ENCODE measurements around the gene TEX54. TPM values are rescaled to one million over a fixed set of nuclear protein-coding genes. Genes with fewer than 3 reads are reported as not detected.

The TEX54 gene
- total RNA-seq, 1 donor from 2014 or later: not detected

- H3K4me1 ChIP-seq: peaks cover 57% of the 10 kb centered on the region
- H3K27ac ChIP-seq: no peak overlapping the region
- H3K27me3 ChIP-seq (ENCODE audit: low read depth): no peaks in the 10 kb centered on the region
- H3K4me3 ChIP-seq: no peak overlapping the region
- peaks cover 58% of the 10 kb centered on the region for H3K36me3 ChIP-seq
- ATAC-seq (no peak), DNase-seq (no peak)
- no peaks in the 10 kb centered on the region for H3K9me3 ChIP-seq
- intact Hi-C loops (cut with DNase I): no loop called here
- TF ChIP-seq CTCF (IDR thresholded peaks at IDR 0.05): no peak
These were observed 43.1 kb downstream of the TEX54 start for GRCh38 chr11:62789576-62789975.

- intact Hi-C loops (cut with DNase I): no loop called here
- DNase-seq: no peak
- H3K36me3 ChIP-seq: peaks cover 57% of the 10 kb centered on the region
- H3K27me3 ChIP-seq (ENCODE audit: low read depth): no peaks in the 10 kb centered on the region
- H3K4me3 ChIP-seq: no peak overlapping the region
- TF ChIP-seq CTCF (IDR thresholded peaks at IDR 0.05): no peak
- no peaks in the 10 kb centered on the region for H3K9me3 ChIP-seq
- peaks cover 57% of the 10 kb centered on the region for H3K4me1 ChIP-seq
- ATAC-seq: no peak
- no peak overlapping the region for H3K27ac ChIP-seq
These were observed 43.6 kb downstream of the TEX54 start for GRCh38 chr11:62788991-62789390.

- peak; percentile 93 to 95 for ATAC-seq
- peaks cover 50% of the 10 kb centered on the region for H3K4me1 ChIP-seq
- no peaks in the 10 kb centered on the region for H3K9me3 ChIP-seq
- intact Hi-C loops (cut with DNase I): no loop called here
- H3K4me3 ChIP-seq: peak within 1 kb of the TSS; percentile 79
- H3K36me3 ChIP-seq: peaks cover 48% of the 10 kb centered on the region
- DNase-seq: peak; percentile 99
- peak; percentile 34 for TF ChIP-seq CTCF (IDR thresholded peaks at IDR 0.05)
- H3K27me3 ChIP-seq (ENCODE audit: low read depth): no peaks in the 10 kb centered on the region
- H3K27ac ChIP-seq: peak within 1 kb of the TSS; percentile 96
These were observed 45.5 kb downstream of the TEX54 start, which contains the start of gene TMEM179B for GRCh38 chr11:62787005-62787759. Gene TMEM179B, plus strand, starts transcription at chr11:62787402. Its CDS starts 30 bp downstream, at chr11:62787432.

- H3K27ac ChIP-seq: peak overlapping the region; percentile 96
- intact Hi-C loops (cut with DNase I): no loop called here
- H3K4me3 ChIP-seq: peak overlapping the region; percentile 79
- H3K36me3 ChIP-seq: peaks cover 52% of the 10 kb centered on the region
- peak; percentile 92 for TF ChIP-seq CTCF (IDR thresholded peaks at IDR 0.05)
- no peaks in the 10 kb centered on the region for H3K27me3 ChIP-seq (ENCODE audit: low read depth)
- H3K9me3 ChIP-seq: no peaks in the 10 kb centered on the region
- H3K4me1 ChIP-seq: peaks cover 46% of the 10 kb centered on the region
- peak; percentile 90 to 92 for ATAC-seq
- peak; percentile 93 for DNase-seq
These were observed 46.2 kb downstream of the TEX54 start for GRCh38 chr11:62786318-62787004.

GRCh38 chr11:62782753-62783152 is 49.9 kb downstream of the TEX54 start:
- H3K36me3 ChIP-seq: peaks cover 51% of the 10 kb centered on the region
- intact Hi-C loops (cut with DNase I): no loop called here
- no peak for DNase-seq

More at GRCh38 chr11:62782753-62783152, 49.9 kb downstream of the TEX54 start:
- Histone ChIP-seq H3K4me1 (peaks cover 10% of the 10 kb centered on the region), H3K27ac (no peak overlapping the region), H3K9me3 (no peaks in the 10 kb centered on the region), H3K4me3 (no peak overlapping the region), H3K27me3 (ENCODE audit: low read depth) (no peaks in the 10 kb centered on the region)
- ATAC-seq: no peak
- no peak for TF ChIP-seq CTCF (IDR thresholded peaks at IDR 0.05)

Small RNA genes lying within 50 kb of the gene (microRNA-seq; reads per million reads assigned to microRNA genes)
- gene MIR6514 (ENCODE audit: borderline number of aligned reads) (not detected), gene MIR6748 (ENCODE audit: borderline number of aligned reads) (not detected)

Other genes with a start within 250 kb of the TEX54 start
- 15.8 TPM for gene TUT1, start 241.3 kb downstream of the TEX54 start, total RNA-seq
- gene MTA2, start 231.0 kb downstream of the TEX54 start, total RNA-seq: 68.4 TPM
- 69.3 TPM for gene EML3, start 220.1 kb downstream of the TEX54 start, total RNA-seq
- 5.6 TPM for gene ROM1, start 219.6 kb downstream of the TEX54 start, total RNA-seq
- gene B3GAT3, start 210.9 kb downstream of the TEX54 start, total RNA-seq: 32.6 TPM
- gene GANAB, start 186.2 kb downstream of the TEX54 start, total RNA-seq: 228 TPM
- gene INTS5, start 179.5 kb downstream of the TEX54 start, total RNA-seq: 18.6 TPM
- gene C11orf98, start 167.6 kb downstream of the TEX54 start, total RNA-seq: 37.1 TPM
- gene CSKMT, start 167.5 kb downstream of the TEX54 start, total RNA-seq: 12.1 TPM
- 6.1 TPM for gene UQCC3, start 161.2 kb downstream of the TEX54 start, total RNA-seq
- 11.1 TPM for gene LBHD1, start 160.6 kb downstream of the TEX54 start, total RNA-seq
- gene UBXN1, start 153.8 kb downstream of the TEX54 start, total RNA-seq: 116 TPM
- gene LRRN4CL, start 143.3 kb downstream of the TEX54 start, total RNA-seq: 3.4 TPM
- 87.0 TPM for gene BSCL2, start 125.4 kb downstream of the TEX54 start, total RNA-seq
- not detected for gene GNG3, start 125.2 kb downstream of the TEX54 start, total RNA-seq
- 46.1 TPM for gene HNRNPUL2, start 105.4 kb downstream of the TEX54 start, total RNA-seq
- gene TTC9C, start 104.4 kb downstream of the TEX54 start, total RNA-seq: 24.3 TPM
- 11.6 TPM for gene ZBTB3, start 78.7 kb downstream of the TEX54 start, total RNA-seq
- gene POLR2G, start 71.3 kb downstream of the TEX54 start, total RNA-seq: 57.5 TPM
- gene TAF6L, start 61.4 kb downstream of the TEX54 start, total RNA-seq: 23.6 TPM
- gene TMEM179B, start 45.4 kb downstream of the TEX54 start, total RNA-seq: 54.6 TPM
- gene TMEM223, start 40.8 kb downstream of the TEX54 start, total RNA-seq: 17.2 TPM
- 93.2 TPM for gene NXF1, start 27.4 kb downstream of the TEX54 start, total RNA-seq
- 42.0 TPM for gene STX5, start 790 bp downstream of the TEX54 start, total RNA-seq
- gene WDR74, start 6.7 kb upstream of the TEX54 start, total RNA-seq: 35.3 TPM
- 214 TPM for gene SLC3A2, start 48.1 kb upstream of the TEX54 start, total RNA-seq
- 6.8 TPM for gene CHRM1, start 88.5 kb upstream of the TEX54 start, total RNA-seq
- not detected for gene SLC22A6, start 152.1 kb upstream of the TEX54 start, total RNA-seq
- not detected for gene SLC22A8, start 183.0 kb upstream of the TEX54 start, total RNA-seq